WTC11 (cell line): ENCODE results near the gene ADAMTSL4.

Experiments
- ATF2 ChIP-seq: sonication (generic); formaldehyde crosslinking; IDR thresholded peaks from 2 replicates; pipeline ENCODE4 v1.8.1; 2022; ENCODE audit warnings: low read depth, missing genetic modification reagents, borderline replicate concordance
- ATF3 ChIP-seq: sonication (generic); formaldehyde crosslinking; conservative IDR thresholded peaks from 2 replicates; pipeline ENCODE4 v1.8.1; 2022; ENCODE audit warnings: mild to moderate bottlenecking, missing genetic modification reagents
- CREB1 ChIP-seq: sonication (generic); formaldehyde crosslinking; IDR thresholded peaks from 2 replicates; pipeline ENCODE4 v1.8.0; 2023; ENCODE audit warnings: mild to moderate bottlenecking, missing genetic modification reagents
- CTCF ChIP-seq: fragments of 200-600 bp; IDR thresholded peaks from 2 replicates; pipeline ENCODE4 v1.8.0; 2022; ENCODE audit warnings: antibody characterized with exemption
- E2F4 ChIP-seq: sonication (generic); formaldehyde crosslinking; IDR thresholded peaks from 2 replicates; pipeline ENCODE4 v1.8.1; 2022; ENCODE audit warnings: low read depth, mild to moderate bottlenecking, moderate library complexity, missing genetic modification reagents, borderline replicate concordance
- SOX15 ChIP-seq: fragments of 250-450 bp; sonication (Bioruptor Pico); IDR thresholded peaks from 2 replicates; pipeline ENCODE4 v1.9.0; 2021; ENCODE audit warnings: mild to moderate bottlenecking
- ZNF423 ChIP-seq: fragments of 250-450 bp; sonication (Bioruptor Pico); IDR thresholded peaks from 2 replicates; pipeline ENCODE4 v2.1.2; 2022; ENCODE audit warnings: mild to moderate bottlenecking, moderate library complexity
- TF ChIP-seq, protein P1 (sequence below): fragments of 250-450 bp; sonication (Bioruptor Pico); IDR thresholded peaks from 2 replicates; pipeline ENCODE4 v1.9.0; 2021; ENCODE audit warnings: mild to moderate bottlenecking

- no peak for TF ChIP-seq ZNF423 (CRISPR knock-in tag)
- no peak for TF ChIP-seq E2F4 (CRISPR knock-in tag)
- no peak for TF ChIP-seq CTCF
- TF ChIP-seq CREB1 (CRISPR knock-in tag): no peak
- TF ChIP-seq, protein P1, sequence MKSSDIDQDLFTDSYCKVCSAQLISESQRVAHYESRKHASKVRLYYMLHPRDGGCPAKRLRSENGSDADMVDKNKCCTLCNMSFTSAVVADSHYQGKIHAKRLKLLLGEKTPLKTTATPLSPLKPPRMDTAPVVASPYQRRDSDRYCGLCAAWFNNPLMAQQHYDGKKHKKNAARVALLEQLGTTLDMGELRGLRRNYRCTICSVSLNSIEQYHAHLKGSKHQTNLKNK (CRISPR knock-in tag): no peak
- no peak for TF ChIP-seq SOX15
- no peak for TF ChIP-seq ATF3
- no peak for TF ChIP-seq ATF2 (CRISPR knock-in tag)
Observed at GRCh38 chr1:150511985-150512660, 37.1 kb upstream of the ADAMTSL4 start.
